ENCODE results near the gene CTNNBL1. TPM values are rescaled to one million over a fixed set of nuclear protein-coding genes. Genes with fewer than 3 reads are reported as not detected.
A peak's percentile ranks its signal among the peaks of the same experiment; 100 is the strongest.

Gene CTNNBL1
- total and polyA plus RNA-seq, 12 donors: 5.5 to 75.5 (median 37.7) TPM

- no peak for DNase-seq
- Histone ChIP-seq H3K27ac (no peak overlapping the region), H3K4me3 (peak overlapping the region in 1 of 4 donors; percentile 91), H3K36me3 (replicated peaks in 1 of 2) (no peaks in the 10 kb centered on the region), H3K4me1 (replicated peaks in 1 of 2) (peaks cover 4 to 20% of the 10 kb centered on the region in 2 donors), H3K9me3 (replicated peaks in 1 of 3) (no peaks in the 10 kb centered on the region), H3K27me3 (no peaks in the 10 kb centered on the region)
- no peak for TF ChIP-seq POLR2A (IDR thresholded peaks at IDR 0.05)
- WGBS, 4 donors: 45 to 68% (median 55%) methylated on average over 2 of the region's 2 CpGs
- intact Hi-C loops (cut with DNase I): loop anchor here in 1 of 2 donors (10.0 kb wide), 1 partner anchor 342 kb away; the partner anchor contains the start of genes RPRD1B and TTI1
These were observed 592 bp upstream of the CTNNBL1 start for GRCh38 chr20:37693242-37693634.

DNA sequence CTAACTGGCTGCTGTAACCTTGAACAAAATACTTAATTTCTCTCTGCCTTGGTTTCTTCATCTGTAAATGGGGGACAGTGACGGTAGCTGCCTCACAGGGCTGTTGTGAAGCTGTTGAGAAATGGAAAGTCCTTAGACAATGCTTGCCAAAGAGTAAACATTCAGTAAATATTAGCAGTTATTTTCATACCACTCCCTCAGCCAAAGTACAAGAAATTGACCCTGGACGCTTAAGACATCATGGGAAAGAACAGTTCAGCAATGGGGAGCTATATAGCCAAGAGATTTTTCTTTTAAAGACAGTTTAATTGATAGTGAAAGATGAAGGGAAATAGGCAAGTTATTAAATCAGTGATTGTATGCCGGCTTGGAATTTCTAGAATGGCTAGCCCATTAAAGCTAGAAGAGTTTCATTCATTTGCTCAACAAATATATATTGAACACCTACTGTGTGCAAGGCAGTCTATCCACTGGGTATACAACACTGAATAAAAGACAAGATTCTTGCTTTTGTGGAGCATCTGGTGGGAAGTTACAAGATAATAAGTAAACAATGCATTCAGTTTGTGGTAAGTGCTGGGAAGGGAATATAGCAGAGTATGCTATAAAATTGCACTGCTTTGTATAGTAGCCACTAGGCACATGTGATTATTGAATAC lies 2.0 kb downstream of the CTNNBL1 start:
- Histone ChIP-seq H3K9me3 (replicated peaks in 1 of 3) (no peaks in the 10 kb centered on the region), H3K27me3 (no peaks in the 10 kb centered on the region), H3K27ac (no peak overlapping the region), H3K4me1 (replicated peaks in 1 of 2) (peaks cover 4 to 30% of the 10 kb centered on the region in 2 donors), H3K4me3 (no peak overlapping the region), H3K36me3 (replicated peaks in 1 of 2) (no peaks in the 10 kb centered on the region)
- intact Hi-C loops (cut with DNase I): loop anchor here in 1 of 2 donors (10.0 kb wide), 1 partner anchor 339 kb away; the partner anchor contains the start of genes RPRD1B and TTI1
- no peak for DNase-seq
- WGBS, 4 donors: 75 to 87% (median 79%) methylated on average over 3 of the region's 3 CpGs
- no peak for TF ChIP-seq CTCF (IDR thresholded peaks at IDR 0.05)

GRCh38 chr20:37697314-37697713 lies 3.5 kb downstream of the CTNNBL1 start:
- Histone ChIP-seq H3K36me3 (replicated peaks in 1 of 2) (no peaks in the 10 kb centered on the region), H3K27ac (no peak overlapping the region), H3K9me3 (replicated peaks in 1 of 3) (no peaks in the 10 kb centered on the region), H3K27me3 (no peaks in the 10 kb centered on the region), H3K4me3 (no peak overlapping the region), H3K4me1 (replicated peaks in 1 of 2) (peaks cover 4 to 30% of the 10 kb centered on the region in 2 donors)
- 71 to 85% (median 79%) methylated on average over 4 of the region's 4 CpGs for WGBS, 4 donors
- DNase-seq: no peak
- no peak for TF ChIP-seq CTCF (IDR thresholded peaks at IDR 0.05)
- no peak for TF ChIP-seq POLR2A (IDR thresholded peaks at IDR 0.05)
- intact Hi-C loops (cut with DNase I): loop anchor here in 1 of 2 donors (10.0 kb wide), 1 partner anchor 337 kb away; the partner anchor contains the start of genes RPRD1B and TTI1

DNA sequence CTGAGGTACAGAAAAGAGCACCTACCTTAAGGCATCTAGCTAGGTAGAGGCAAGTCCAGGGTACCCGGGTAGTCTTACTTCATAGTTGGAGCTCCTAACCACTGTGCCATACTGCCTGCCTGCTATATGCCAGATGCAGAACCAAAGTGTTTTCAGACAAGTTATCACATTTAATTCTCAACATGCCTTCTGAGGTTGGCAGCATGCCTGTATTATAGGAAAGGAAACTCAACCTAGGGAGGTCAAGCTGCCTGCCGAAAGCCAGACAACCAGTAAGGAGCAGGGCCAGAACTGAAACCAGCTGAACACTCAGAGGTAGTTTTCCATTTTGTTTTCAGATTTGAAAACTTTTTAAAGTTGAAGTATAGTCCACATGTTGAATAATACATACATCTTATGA lies 5.4 kb downstream of the CTNNBL1 start:
- Histone ChIP-seq H3K4me3 (no peak overlapping the region), H3K36me3 (replicated peaks in 1 of 2) (no peaks in the 10 kb centered on the region), H3K9me3 (replicated peaks in 1 of 3) (no peaks in the 10 kb centered on the region), H3K4me1 (replicated peaks in 1 of 2) (peaks cover 4 to 23% of the 10 kb centered on the region in 2 donors), H3K27ac (peak overlapping the region in 1 of 5 donors; percentile 35), H3K27me3 (no peaks in the 10 kb centered on the region)
- no peak for TF ChIP-seq CTCF (IDR thresholded peaks at IDR 0.05)
- no peak for TF ChIP-seq POLR2A (IDR thresholded peaks at IDR 0.05)
- intact Hi-C loops (cut with DNase I): loop anchor here in 1 of 2 donors (10.0 kb wide), 1 partner anchor 336 kb away; the partner anchor contains the start of genes RPRD1B and TTI1
- peak in 6 of 7 donors; percentile 27 to 74 (median 56) for DNase-seq
- WGBS, 4 donors: 54 to 60% (median 57%) methylated on average over 2 of the region's 2 CpGs
